ENCODE measurements around the gene ILF2. TPM values are rescaled to one million over a fixed set of nuclear protein-coding genes. Genes with fewer than 3 reads are reported as not detected.

Gene ILF2
- total and polyA plus RNA-seq, 3 experiments from 2014 or later, result 126 to 394 (median 379) TPM

GRCh38 chr1:153698020-153698922, 27.5 kb upstream of the ILF2 start:
- Histone ChIP-seq H3K27ac (ENCODE audit: low read depth, low read length) (peak overlapping the region; percentile 31), H3K36me3 (ENCODE audit: insufficient read depth, low read length) (no peaks in the 10 kb centered on the region), H3K4me3 (ENCODE audit: low read length) (no peak overlapping the region), H3K9me3 (ENCODE audit: low read length) (no peaks in the 10 kb centered on the region), H3K27me3 (ENCODE audit: insufficient read depth, low read length, poor library complexity, severe bottlenecking) (no peaks in the 10 kb centered on the region), H3K4me1 (ENCODE audit: insufficient read depth, low read length) (no peaks in the 10 kb centered on the region)
- H3K27me3 Mint-ChIP-seq, result peaks cover 0 to 4% of the 10 kb centered on the region in 2 donors
- no peaks in the 10 kb centered on the region for H3K36me3 Mint-ChIP-seq
- H3K9me3 Mint-ChIP-seq, result no peaks in the 10 kb centered on the region
- ChIA-PET POLR2A (interaction anchor here (0.6 kb wide), 1 partner anchor 110 kb away, joined by 3 read pairs; no protein-coding TSS in a partner anchor), CTCF (no interaction called here)
- DNase-seq, result no peak
- H3K4me3 Mint-ChIP-seq, result no peak overlapping the region
- H3K4me1 Mint-ChIP-seq, result no peaks in the 10 kb centered on the region
- peak overlapping the region in 1 of 8 donors; percentile 88 for H3K27ac Mint-ChIP-seq

DNA sequence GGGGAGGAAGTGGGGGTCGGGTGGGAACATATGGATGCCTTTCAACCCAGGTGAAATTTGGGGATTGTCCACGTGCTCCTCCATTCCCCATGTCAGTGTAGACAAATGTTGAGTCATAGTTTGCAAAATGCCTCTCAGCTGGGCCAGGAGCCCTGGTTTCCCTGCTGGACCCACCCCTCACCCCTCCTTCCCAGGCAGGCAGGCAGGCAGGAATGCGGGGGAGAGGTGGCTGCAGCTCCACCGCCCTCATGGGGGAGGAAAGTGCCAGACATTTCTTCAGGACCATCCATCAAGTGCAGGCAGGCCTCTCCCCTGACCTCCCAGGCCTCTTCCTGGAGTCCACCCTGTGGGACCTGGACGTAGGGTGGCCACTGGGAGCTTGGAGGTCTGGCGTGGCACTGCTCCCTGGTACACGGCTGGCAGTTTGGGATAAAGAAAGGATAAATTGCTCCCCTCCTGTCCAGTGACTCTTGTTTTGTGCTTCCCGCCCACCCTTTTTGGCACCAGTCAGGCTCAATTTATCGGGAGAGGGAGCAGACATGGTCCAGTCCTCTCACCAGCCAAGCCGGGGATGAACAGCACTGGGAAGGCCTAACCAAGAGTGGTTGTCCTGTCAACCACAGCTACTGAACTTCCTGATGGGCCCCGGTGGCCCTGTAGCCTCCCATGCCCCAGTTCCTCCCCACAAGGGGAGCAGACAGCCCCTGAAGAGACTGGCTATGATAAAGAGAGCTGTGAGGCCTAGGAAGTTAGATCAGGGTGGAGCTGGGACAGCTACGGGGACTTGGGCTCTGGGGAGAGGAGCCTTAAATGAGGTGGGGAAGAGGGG, 26.6 kb upstream of the ILF2 start:
- no peaks in the 10 kb centered on the region for H3K4me1 ChIP-seq (ENCODE audit: insufficient read depth, low read length)
- peaks cover 0 to 4% of the 10 kb centered on the region in 2 donors for H3K27me3 Mint-ChIP-seq
- H3K27ac ChIP-seq (ENCODE audit: low read depth, low read length), result peak overlapping the region; percentile 31
- H3K27ac Mint-ChIP-seq, result no peak overlapping the region
- H3K36me3 ChIP-seq (ENCODE audit: insufficient read depth, low read length), result no peaks in the 10 kb centered on the region
- no peaks in the 10 kb centered on the region for H3K36me3 Mint-ChIP-seq
- ChIA-PET POLR2A (interaction anchor here (0.6 kb wide), 1 partner anchor 27 kb away, joined by 3 read pairs; no protein-coding TSS in a partner anchor), CTCF (no interaction called here)
- no peaks in the 10 kb centered on the region for H3K9me3 Mint-ChIP-seq
- H3K9me3 ChIP-seq (ENCODE audit: low read length), result no peaks in the 10 kb centered on the region
- no peaks in the 10 kb centered on the region for H3K4me1 Mint-ChIP-seq
- H3K4me3 Mint-ChIP-seq, result no peak overlapping the region
- no peak for DNase-seq
- no peaks in the 10 kb centered on the region for H3K27me3 ChIP-seq (ENCODE audit: insufficient read depth, low read length, poor library complexity, severe bottlenecking)
- no peak overlapping the region for H3K4me3 ChIP-seq (ENCODE audit: low read length)

DNA sequence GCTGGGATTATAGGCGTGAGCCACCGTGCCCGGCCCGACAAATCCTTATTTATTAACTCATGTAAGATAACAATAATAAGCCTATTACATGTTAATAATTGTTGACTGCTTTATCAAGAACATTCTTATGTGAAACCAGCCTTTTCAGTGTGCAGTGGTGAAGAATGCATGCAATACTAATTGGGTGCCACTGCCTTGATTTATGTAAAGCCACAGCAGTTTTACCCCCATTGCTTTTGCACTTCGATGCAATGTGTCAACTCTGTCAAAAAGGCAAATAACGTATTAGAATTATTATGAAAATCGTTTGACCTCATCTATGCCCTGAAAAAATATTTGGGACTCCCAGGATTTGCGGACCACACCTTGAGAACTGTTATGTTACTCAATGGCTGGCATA, 25.9 kb upstream of the ILF2 start:
- Histone ChIP-seq H3K27me3 (ENCODE audit: insufficient read depth, low read length, poor library complexity, severe bottlenecking) (no peaks in the 10 kb centered on the region), H3K4me1 (ENCODE audit: insufficient read depth, low read length) (no peaks in the 10 kb centered on the region), H3K27ac (ENCODE audit: low read depth, low read length) (no peak overlapping the region), H3K9me3 (ENCODE audit: low read length) (no peaks in the 10 kb centered on the region), H3K4me3 (ENCODE audit: low read length) (no peak overlapping the region), H3K36me3 (ENCODE audit: insufficient read depth, low read length) (no peaks in the 10 kb centered on the region)
- peaks cover 0 to 4% of the 10 kb centered on the region in 2 donors for H3K27me3 Mint-ChIP-seq
- POLR2A ChIA-PET, result no interaction called here
- no peak for DNase-seq
- no peaks in the 10 kb centered on the region for H3K36me3 Mint-ChIP-seq
- no peaks in the 10 kb centered on the region for H3K9me3 Mint-ChIP-seq
- H3K27ac Mint-ChIP-seq, result no peak overlapping the region
- no peaks in the 10 kb centered on the region for H3K4me1 Mint-ChIP-seq
- no peak overlapping the region for H3K4me3 Mint-ChIP-seq
- CTCF ChIA-PET, result no interaction called here

DNA sequence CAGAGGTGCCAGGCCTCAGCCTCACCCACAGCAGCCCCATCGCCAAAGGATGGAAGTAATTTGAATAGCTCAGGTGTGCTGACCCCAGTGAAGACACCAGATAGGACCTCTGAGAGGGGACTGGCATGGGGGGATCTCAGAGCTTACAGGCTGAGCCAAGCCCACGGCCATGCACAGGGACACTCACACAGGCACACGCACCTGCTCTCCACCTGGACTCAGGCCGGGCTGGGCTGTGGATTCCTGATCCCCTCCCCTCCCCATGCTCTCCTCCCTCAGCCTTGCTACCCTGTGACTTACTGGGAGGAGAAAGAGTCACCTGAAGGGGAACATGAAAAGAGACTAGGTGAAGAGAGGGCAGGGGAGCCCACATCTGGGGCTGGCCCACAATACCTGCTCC, 22.7 kb upstream of the ILF2 start:
- H3K36me3 ChIP-seq (ENCODE audit: insufficient read depth, low read length), result no peaks in the 10 kb centered on the region
- ChIA-PET POLR2A (no interaction called here), CTCF (no interaction called here)
- no peak overlapping the region for H3K27ac ChIP-seq (ENCODE audit: low read depth, low read length)
- no peak overlapping the region for H3K4me3 ChIP-seq (ENCODE audit: low read length)
- H3K9me3 ChIP-seq (ENCODE audit: low read length), result no peaks in the 10 kb centered on the region
- Mint-ChIP-seq H3K36me3 (no peaks in the 10 kb centered on the region), H3K27ac (no peak overlapping the region), H3K4me1 (peaks cover 0 to 12% (median 9%) of the 10 kb centered on the region in 3 donors), H3K27me3 (peaks cover 0 to 7% of the 10 kb centered on the region in 2 donors), H3K9me3 (no peaks in the 10 kb centered on the region), H3K4me3 (no peak overlapping the region)
- no peaks in the 10 kb centered on the region for H3K4me1 ChIP-seq (ENCODE audit: insufficient read depth, low read length)
- no peak for DNase-seq
- no peaks in the 10 kb centered on the region for H3K27me3 ChIP-seq (ENCODE audit: insufficient read depth, low read length, poor library complexity, severe bottlenecking)

GRCh38 chr1:153688736-153689328, 18.0 kb upstream of the ILF2 start:
- H3K27me3 Mint-ChIP-seq, result peaks cover 12 to 22% of the 10 kb centered on the region in 2 donors
- H3K9me3 Mint-ChIP-seq, result no peaks in the 10 kb centered on the region
- Histone ChIP-seq H3K36me3 (ENCODE audit: insufficient read depth, low read length) (no peaks in the 10 kb centered on the region), H3K9me3 (ENCODE audit: low read length) (no peaks in the 10 kb centered on the region), H3K4me1 (ENCODE audit: insufficient read depth, low read length) (no peaks in the 10 kb centered on the region), H3K4me3 (ENCODE audit: low read length) (no peak overlapping the region), H3K27me3 (ENCODE audit: insufficient read depth, low read length, poor library complexity, severe bottlenecking) (no peaks in the 10 kb centered on the region), H3K27ac (ENCODE audit: low read depth, low read length) (no peak overlapping the region)
- CTCF ChIA-PET, result interaction anchor here (1.0 kb wide), 1 partner anchor 11 kb away, joined by 3 read pairs; no protein-coding TSS in a partner anchor
- no peak overlapping the region for H3K27ac Mint-ChIP-seq
- POLR2A ChIA-PET, result no interaction called here
- peaks cover 0 to 12% (median 9%) of the 10 kb centered on the region in 3 donors for H3K4me1 Mint-ChIP-seq
- DNase-seq, result no peak
- H3K36me3 Mint-ChIP-seq, result no peaks in the 10 kb centered on the region
- H3K4me3 Mint-ChIP-seq, result no peak overlapping the region

- Histone ChIP-seq H3K9me3 (ENCODE audit: low read length) (no peaks in the 10 kb centered on the region), H3K4me1 (ENCODE audit: insufficient read depth, low read length) (no peaks in the 10 kb centered on the region), H3K27ac (ENCODE audit: low read depth, low read length) (no peak overlapping the region), H3K27me3 (ENCODE audit: insufficient read depth, low read length, poor library complexity, severe bottlenecking) (no peaks in the 10 kb centered on the region), H3K36me3 (ENCODE audit: insufficient read depth, low read length) (no peaks in the 10 kb centered on the region), H3K4me3 (ENCODE audit: low read length) (no peak overlapping the region)
- ChIA-PET POLR2A (no interaction called here), CTCF (interaction anchor here (1.0 kb wide), 1 partner anchor 10 kb away, joined by 3 read pairs; no protein-coding TSS in a partner anchor)
- Mint-ChIP-seq H3K4me3 (no peak overlapping the region), H3K4me1 (peaks cover 0 to 12% (median 9%) of the 10 kb centered on the region in 3 donors), H3K27ac (no peak overlapping the region), H3K36me3 (no peaks in the 10 kb centered on the region), H3K27me3 (peaks cover 15 to 27% of the 10 kb centered on the region in 2 donors), H3K9me3 (no peaks in the 10 kb centered on the region)
- no peak for DNase-seq
Measured at GRCh38 chr1:153688276-153688675, 17.5 kb upstream of the ILF2 start.

DNA sequence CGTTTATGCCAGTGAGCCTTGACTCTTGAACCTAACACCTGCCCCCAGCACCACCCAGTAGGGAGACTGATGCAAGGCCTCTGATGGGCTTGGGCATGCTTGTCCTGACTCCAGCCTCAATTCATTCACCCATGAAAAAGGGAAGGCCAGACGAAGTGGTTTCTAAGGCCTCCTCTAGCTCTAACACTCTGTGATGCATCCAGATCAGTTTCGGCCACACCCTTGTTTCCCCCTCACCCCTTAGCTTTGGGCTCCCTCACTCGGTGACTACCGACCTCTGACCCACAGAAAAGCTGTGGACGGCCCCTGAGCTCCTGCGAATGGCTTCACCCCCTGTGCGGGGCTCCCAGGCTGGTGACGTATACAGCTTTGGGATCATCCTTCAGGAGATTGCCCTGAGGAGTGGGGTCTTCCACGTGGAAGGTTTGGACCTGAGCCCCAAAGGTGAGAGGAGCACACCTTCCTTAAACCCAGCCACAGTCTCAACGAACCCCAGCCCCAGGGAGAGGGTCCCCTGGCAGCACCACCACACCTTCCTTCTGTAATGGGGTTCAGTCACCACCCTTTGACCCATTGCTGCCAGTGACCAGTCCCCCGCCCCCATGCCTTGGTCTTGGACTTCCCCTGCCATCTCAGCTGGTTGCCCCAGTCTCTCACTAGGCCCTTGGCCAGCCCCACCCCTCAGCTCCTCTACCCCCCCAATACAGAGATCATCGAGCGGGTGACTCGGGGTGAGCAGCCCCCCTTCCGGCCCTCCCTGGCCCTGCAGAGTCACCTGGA, 16.7 kb upstream of the ILF2 start:
- CTCF ChIA-PET, result interaction anchor here (0.6 kb wide), 1 partner anchor 14 kb away, joined by 3 read pairs; no protein-coding TSS in a partner anchor
- no peaks in the 10 kb centered on the region for H3K4me1 ChIP-seq (ENCODE audit: insufficient read depth, low read length)
- H3K27ac Mint-ChIP-seq, result no peak overlapping the region

More for the DNA sequence above, 16.7 kb upstream of the ILF2 start:
- H3K27ac ChIP-seq (ENCODE audit: low read depth, low read length), result no peak overlapping the region
- no peaks in the 10 kb centered on the region for H3K27me3 ChIP-seq (ENCODE audit: insufficient read depth, low read length, poor library complexity, severe bottlenecking)
- Mint-ChIP-seq H3K36me3 (no peaks in the 10 kb centered on the region), H3K27me3 (peaks cover 15 to 29% of the 10 kb centered on the region in 2 donors), H3K9me3 (no peaks in the 10 kb centered on the region), H3K4me1 (peaks cover 0 to 12% (median 9%) of the 10 kb centered on the region in 3 donors), H3K4me3 (no peak overlapping the region)
- DNase-seq, result no peak
- no peak overlapping the region for H3K4me3 ChIP-seq (ENCODE audit: low read length)
- H3K36me3 ChIP-seq (ENCODE audit: insufficient read depth, low read length), result no peaks in the 10 kb centered on the region
- H3K9me3 ChIP-seq (ENCODE audit: low read length), result no peaks in the 10 kb centered on the region
- POLR2A ChIA-PET, result no interaction called here

Measured in CD8-positive, alpha-beta memory T cell (primary cell).